ENCODE measurements around the gene LEO1. TPM values are rescaled to one million over a fixed set of nuclear protein-coding genes. Genes with fewer than 3 reads are reported as not detected.

The LEO1 gene
- total RNA-seq, 1 donor from 2014 or later, result 19.4 TPM

GRCh38 chr15:52012210-52012609 lies 40.6 kb upstream of the LEO1 start:
- H3K36me3 Mint-ChIP-seq (ENCODE audit: unreplicated experiment), result no peaks in the 10 kb centered on the region
- H3K27me3 Mint-ChIP-seq (ENCODE audit: unreplicated experiment), result no peaks in the 10 kb centered on the region

GRCh38 chr15:52011711-52012144 lies 40.1 kb upstream of the LEO1 start:
- DNase-seq (ENCODE audit: extremely low spot score, unreplicated experiment), result no peak
- H3K36me3 Mint-ChIP-seq (ENCODE audit: unreplicated experiment), result no peaks in the 10 kb centered on the region
- H3K4me3 Mint-ChIP-seq (ENCODE audit: unreplicated experiment), result no peak overlapping the region
- TF ChIP-seq CTCF (IDR thresholded peaks at IDR 0.05), result no peak
- H3K27ac Mint-ChIP-seq (ENCODE audit: unreplicated experiment), result no peak overlapping the region
- H3K27me3 Mint-ChIP-seq (ENCODE audit: unreplicated experiment), result no peaks in the 10 kb centered on the region
- no peaks in the 10 kb centered on the region for H3K4me1 Mint-ChIP-seq (ENCODE audit: unreplicated experiment)
- H3K9me3 Mint-ChIP-seq (ENCODE audit: unreplicated experiment), result no peaks in the 10 kb centered on the region

More at GRCh38 chr15:52012210-52012609, 40.6 kb upstream of the LEO1 start:
- Mint-ChIP-seq H3K27ac (ENCODE audit: unreplicated experiment) (no peak overlapping the region), H3K9me3 (ENCODE audit: unreplicated experiment) (no peaks in the 10 kb centered on the region), H3K4me1 (ENCODE audit: unreplicated experiment) (no peaks in the 10 kb centered on the region), H3K4me3 (ENCODE audit: unreplicated experiment) (no peak overlapping the region)
- TF ChIP-seq CTCF (IDR thresholded peaks at IDR 0.05), result no peak
- DNase-seq (ENCODE audit: extremely low spot score, unreplicated experiment), result no peak

GRCh38 chr15:52010633-52011595 lies 39.3 kb upstream of the LEO1 start:
- no peaks in the 10 kb centered on the region for H3K4me1 Mint-ChIP-seq (ENCODE audit: unreplicated experiment)
- no peaks in the 10 kb centered on the region for H3K36me3 Mint-ChIP-seq (ENCODE audit: unreplicated experiment)
- DNase-seq (ENCODE audit: extremely low spot score, unreplicated experiment), result no peak
- no peak overlapping the region for H3K27ac Mint-ChIP-seq (ENCODE audit: unreplicated experiment)
- H3K4me3 Mint-ChIP-seq (ENCODE audit: unreplicated experiment), result no peak overlapping the region
- no peak for TF ChIP-seq CTCF (IDR thresholded peaks at IDR 0.05)
- H3K27me3 Mint-ChIP-seq (ENCODE audit: unreplicated experiment), result no peaks in the 10 kb centered on the region
- no peaks in the 10 kb centered on the region for H3K9me3 Mint-ChIP-seq (ENCODE audit: unreplicated experiment)

- Mint-ChIP-seq H3K4me1 (ENCODE audit: unreplicated experiment) (no peaks in the 10 kb centered on the region), H3K4me3 (ENCODE audit: unreplicated experiment) (no peak overlapping the region), H3K36me3 (ENCODE audit: unreplicated experiment) (no peaks in the 10 kb centered on the region)
These were observed 37.3 kb upstream of the LEO1 start for GRCh38 chr15:52008698-52009434.

More at GRCh38 chr15:52008698-52009434, 37.3 kb upstream of the LEO1 start:
- TF ChIP-seq CTCF (IDR thresholded peaks at IDR 0.05), result no peak
- Mint-ChIP-seq H3K9me3 (ENCODE audit: unreplicated experiment) (no peaks in the 10 kb centered on the region), H3K27ac (ENCODE audit: unreplicated experiment) (no peak overlapping the region), H3K27me3 (ENCODE audit: unreplicated experiment) (no peaks in the 10 kb centered on the region)
- DNase-seq (ENCODE audit: extremely low spot score, unreplicated experiment), result no peak

Data from osteocyte (in vitro differentiated cells).